ENCODE results near the gene DLG5.

DNA sequence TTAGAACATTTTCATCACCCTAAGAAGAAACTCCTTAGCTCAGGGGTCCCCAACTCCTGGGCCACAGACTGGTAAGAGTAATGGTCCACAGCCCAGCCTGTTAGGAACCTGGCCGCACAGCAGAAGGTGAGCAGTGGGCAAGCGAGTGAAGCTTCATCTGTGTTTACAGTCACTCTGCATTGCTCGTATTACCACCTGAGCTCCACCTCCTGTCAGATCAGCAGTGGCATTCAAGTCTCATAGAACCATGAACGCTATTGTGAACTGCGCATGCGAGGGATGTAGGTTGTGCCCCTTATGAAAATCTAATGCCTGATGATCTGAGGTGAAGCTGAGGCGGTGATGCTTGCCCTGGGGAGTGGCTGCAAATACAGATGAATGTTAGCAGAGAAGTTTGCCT lies 37.3 kb upstream of the DLG5 start:
- TF ChIP-seq, protein P1, sequence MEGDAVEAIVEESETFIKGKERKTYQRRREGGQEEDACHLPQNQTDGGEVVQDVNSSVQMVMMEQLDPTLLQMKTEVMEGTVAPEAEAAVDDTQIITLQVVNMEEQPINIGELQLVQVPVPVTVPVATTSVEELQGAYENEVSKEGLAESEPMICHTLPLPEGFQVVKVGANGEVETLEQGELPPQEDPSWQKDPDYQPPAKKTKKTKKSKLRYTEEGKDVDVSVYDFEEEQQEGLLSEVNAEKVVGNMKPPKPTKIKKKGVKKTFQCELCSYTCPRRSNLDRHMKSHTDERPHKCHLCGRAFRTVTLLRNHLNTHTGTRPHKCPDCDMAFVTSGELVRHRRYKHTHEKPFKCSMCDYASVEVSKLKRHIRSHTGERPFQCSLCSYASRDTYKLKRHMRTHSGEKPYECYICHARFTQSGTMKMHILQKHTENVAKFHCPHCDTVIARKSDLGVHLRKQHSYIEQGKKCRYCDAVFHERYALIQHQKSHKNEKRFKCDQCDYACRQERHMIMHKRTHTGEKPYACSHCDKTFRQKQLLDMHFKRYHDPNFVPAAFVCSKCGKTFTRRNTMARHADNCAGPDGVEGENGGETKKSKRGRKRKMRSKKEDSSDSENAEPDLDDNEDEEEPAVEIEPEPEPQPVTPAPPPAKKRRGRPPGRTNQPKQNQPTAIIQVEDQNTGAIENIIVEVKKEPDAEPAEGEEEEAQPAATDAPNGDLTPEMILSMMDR (IDR thresholded peaks at IDR 0.05; ENCODE audit: borderline replicate concordance, extremely low read depth, low read length, poor library complexity, severe bottlenecking): no peak
- no peak for TF ChIP-seq EZH2 (IDR thresholded peaks at IDR 0.05; ENCODE audit: borderline replicate concordance, low read depth, low read length, severe bottlenecking)
